ENCODE measurements around the gene CALHM2. TPM values are rescaled to one million over a fixed set of nuclear protein-coding genes. Genes with fewer than 3 reads are reported as not detected.

The CALHM2 gene
- total RNA-seq, 1 experiment from 2014 or later = not detected

- Histone ChIP-seq H2BK15ac (ENCODE audit: low read depth, low read length) (no peak overlapping the region), H3K27ac (ENCODE audit: insufficient read length, low read depth, low read length) (no peak overlapping the region), H3K4ac (ENCODE audit: low read depth, low read length) (no peak overlapping the region), H4K20me1 (ENCODE audit: control insufficient read depth, insufficient read depth, insufficient read length) (no peaks in the 10 kb centered on the region), H2BK120ac (ENCODE audit: low read depth, low read length, poor library complexity, severe bottlenecking) (no peak overlapping the region), H3K9ac (ENCODE audit: extremely low read depth, insufficient read length, low read length) (no peak overlapping the region), H2AFZ (ENCODE audit: low read length) (no peak overlapping the region), H3K4me2 (ENCODE audit: insufficient read depth, insufficient read length, low read length) (peak overlapping the region; percentile 39), H2BK20ac (ENCODE audit: low read depth, low read length, poor library complexity, severe bottlenecking) (no peak overlapping the region), H3K18ac (ENCODE audit: insufficient read length, low read depth, low read length) (no peak overlapping the region), H3K14ac (ENCODE audit: insufficient read depth, low read length) (no peak overlapping the region), H4K8ac (replicated peaks; ENCODE audit: insufficient read length, low read depth, low read length) (no peak overlapping the region), H3K79me2 (ENCODE audit: insufficient read depth, low read length) (no peaks in the 10 kb centered on the region), H3K79me1 (ENCODE audit: insufficient read depth, low read depth, low read length, poor library complexity, severe bottlenecking) (no peaks in the 10 kb centered on the region), H3T11ph (ENCODE audit: low read length) (no peak overlapping the region), H3K23ac (ENCODE audit: insufficient read length, low read depth, low read length) (no peak overlapping the region), H3K4me1 (ENCODE audit: insufficient read depth, low read length) (no peaks in the 10 kb centered on the region; the same call in 1 of the 2 replicates), H2BK5ac (ENCODE audit: insufficient read length, low read length) (no peak overlapping the region), H3K56ac (ENCODE audit: insufficient read length, low read depth, low read length) (no peak overlapping the region), H3K23me2 (ENCODE audit: insufficient read length, low read depth, low read length, poor library complexity, severe bottlenecking) (peaks cover 4% of the 10 kb centered on the region), H3K9me3 (ENCODE audit: control insufficient read depth, low read depth, low read length) (no peaks in the 10 kb centered on the region), H2BK12ac (ENCODE audit: insufficient read length, low read depth, low read length) (no peak overlapping the region), H4K5ac (ENCODE audit: insufficient read length, low read depth, low read length) (no peak overlapping the region), H2AK5ac (ENCODE audit: insufficient read length, low read length) (no peak overlapping the region), H4K91ac (ENCODE audit: insufficient read length, low read depth, low read length) (no peak overlapping the region), H3K27me3 (ENCODE audit: insufficient read depth, low read length) (peaks cover 10% of the 10 kb centered on the region; the same call in 1 of the 2 replicates)
- H3K27me3 Mint-ChIP-seq (ENCODE audit: low read depth) = peaks cover 66% of the 10 kb centered on the region
- H3K9me3 Mint-ChIP-seq = no peaks in the 10 kb centered on the region
- no peak overlapping the region for H3K27ac Mint-ChIP-seq
- no CpG with 5 or more reads among the region's 5 CpGs for WGBS (ENCODE audit: extremely low coverage, insufficient read length, low lambda C conversion rate)
- no peaks in the 10 kb centered on the region for H3K36me3 Mint-ChIP-seq (ENCODE audit: insufficient read depth in 1 of 3, low read depth in 3 of 3)
- H3K4me1 Mint-ChIP-seq = peaks cover 17 to 21% of the 10 kb centered on the region in 2 experiments
- TF ChIP-seq CTCF (conservative IDR thresholded peaks at IDR 0.05) = no peak
- H3K4me3 Mint-ChIP-seq = peak overlapping the region; percentile 72 to 84
- DNase-seq = no peak
Measured at GRCh38 chr10:103492655-103493261, 40.6 kb upstream of the CALHM2 start.

All from H9 (cell line).